WTC11 (cell line): Measurements from ENCODE around the gene KCNS3.

Experiments used
- ATF2 ChIP-seq: sonication (generic); formaldehyde crosslinking; IDR thresholded peaks from 2 replicates; pipeline ENCODE4 v1.8.1; 2022; ENCODE audit warnings: low read depth, missing genetic modification reagents, borderline replicate concordance
- ATF6 ChIP-seq: sonication (generic); formaldehyde crosslinking; IDR thresholded peaks from 2 replicates; pipeline ENCODE4 v1.8.1; 2023; ENCODE audit warnings: mild to moderate bottlenecking, missing genetic modification reagents
- CTCF ChIP-seq: fragments of 200-600 bp; IDR thresholded peaks from 2 replicates; pipeline ENCODE4 v1.8.0; 2022; ENCODE audit warnings: antibody characterized with exemption
- JUN ChIP-seq: sonication (generic); formaldehyde crosslinking; IDR thresholded peaks from 2 replicates; pipeline ENCODE4 v1.8.0; 2023; ENCODE audit warnings: mild to moderate bottlenecking, missing genetic modification reagents
- NR1H2 ChIP-seq: sonication (generic); formaldehyde crosslinking; IDR thresholded peaks from 2 replicates; pipeline ENCODE4 v1.9.0; 2021; ENCODE audit warnings: mild to moderate bottlenecking, moderate library complexity, missing genetic modification reagents
- PRDM15 ChIP-seq: sonication (generic); formaldehyde crosslinking; IDR thresholded peaks from 2 replicates; pipeline ENCODE4 v1.8.0; 2022; ENCODE audit warnings: missing genetic modification reagents
- SP1 ChIP-seq: sonication (generic); formaldehyde crosslinking; conservative IDR thresholded peaks from 2 replicates; pipeline ENCODE4 v1.8.1; 2022; ENCODE audit warnings: missing genetic modification reagents
- TEAD4 ChIP-seq: sonication (generic); formaldehyde crosslinking; IDR thresholded peaks from 2 replicates; pipeline ENCODE4 v1.8.0; 2022; ENCODE audit warnings: mild to moderate bottlenecking, missing genetic modification reagents
- USF1 ChIP-seq: sonication (generic); formaldehyde crosslinking; IDR thresholded peaks from 2 replicates; pipeline ENCODE4 v1.8.0; 2022; ENCODE audit warnings: mild to moderate bottlenecking, missing genetic modification reagents
- USF2 ChIP-seq: sonication (generic); formaldehyde crosslinking; IDR thresholded peaks from 2 replicates; pipeline ENCODE4 v1.8.1; 2023; ENCODE audit warnings: mild to moderate bottlenecking, missing genetic modification reagents, moderate library complexity
- ZNF138 ChIP-seq: sonication (generic); formaldehyde crosslinking; conservative IDR thresholded peaks from 2 replicates; pipeline ENCODE4 v1.8.1; 2022; ENCODE audit warnings: mild to moderate bottlenecking, moderate library complexity, missing genetic modification reagents
- ZNF263 ChIP-seq: sonication (generic); formaldehyde crosslinking; IDR thresholded peaks from 2 replicates; pipeline ENCODE4 v1.8.1; 2022; ENCODE audit warnings: low read depth, mild to moderate bottlenecking, moderate library complexity, missing genetic modification reagents
- ZNF512 ChIP-seq: sonication (generic); formaldehyde crosslinking; IDR thresholded peaks from 2 replicates; pipeline ENCODE4 v1.8.1; 2022; ENCODE audit warnings: missing genetic modification reagents, borderline replicate concordance

GRCh38 chr2:17835516-17835915 is 43.0 kb upstream of the KCNS3 start:
- TF ChIP-seq CTCF (no peak), USF2 (CRISPR knock-in tag) (no peak), JUN (CRISPR knock-in tag) (no peak), ATF2 (CRISPR knock-in tag) (no peak), PRDM15 (CRISPR knock-in tag) (no peak), ZNF263 (CRISPR knock-in tag) (no peak), USF1 (no peak), ATF6 (CRISPR knock-in tag) (no peak), ZNF512 (CRISPR knock-in tag) (no peak), NR1H2 (CRISPR knock-in tag) (no peak), ZNF138 (no peak), TEAD4 (CRISPR knock-in tag) (no peak), SP1 (no peak)
